Measurements from ENCODE around the gene TRIM33.

DNA sequence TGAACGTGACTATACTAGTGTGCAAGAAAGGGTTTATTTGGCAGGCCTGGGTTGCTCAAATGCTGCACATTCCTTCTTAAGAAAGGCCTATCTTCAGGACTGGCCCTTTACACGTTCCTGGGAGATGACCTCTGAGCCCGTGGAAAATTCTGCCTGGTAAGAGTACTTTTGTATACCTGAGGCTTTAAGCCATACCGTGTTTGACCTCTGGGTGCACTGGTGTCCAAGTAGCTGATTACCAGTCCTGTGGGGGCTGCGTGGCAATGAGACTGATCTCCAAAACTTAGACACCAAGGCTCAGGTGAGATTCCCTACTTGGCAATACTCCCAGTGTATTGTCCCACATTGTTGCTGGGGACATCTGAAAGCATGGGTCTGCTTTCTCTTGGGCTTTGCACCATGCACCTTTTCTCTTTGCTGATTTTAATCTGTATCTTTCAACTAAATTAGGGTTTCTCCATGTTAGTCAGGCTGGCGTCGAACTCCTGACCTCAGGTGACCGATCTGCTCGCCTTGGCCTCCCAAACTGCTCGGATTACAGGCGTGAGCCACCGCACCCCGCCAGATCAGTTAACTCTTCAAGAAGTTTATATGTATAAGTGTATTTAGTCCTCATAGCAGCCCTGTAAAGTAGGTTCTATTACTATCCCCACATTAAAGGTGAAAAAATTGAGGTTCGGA is 44.5 kb downstream of the TRIM33 start:
- no peak for TF ChIP-seq ZNF274 (IDR thresholded peaks at IDR 0.05; ENCODE audit: borderline replicate concordance, extremely low read depth, low read length)
- TF ChIP-seq POLR2A (IDR thresholded peaks at IDR 0.05; ENCODE audit: control extremely low read depth in 1 of 2, low read depth in 2 of 2, low read length in 2 of 2), result no peak
- TF ChIP-seq EP300 (IDR thresholded peaks at IDR 0.05; ENCODE audit: borderline replicate concordance in 1 of 2, low read depth in 2 of 2, low read length in 2 of 2), result no peak
- TF ChIP-seq CHD1 (IDR thresholded peaks at IDR 0.05; ENCODE audit: low read depth, low read length), result no peak
- TF ChIP-seq CBX8 (IDR thresholded peaks at IDR 0.05; ENCODE audit: borderline replicate concordance, low read depth, low read length), result no peak
- TF ChIP-seq, protein P1, sequence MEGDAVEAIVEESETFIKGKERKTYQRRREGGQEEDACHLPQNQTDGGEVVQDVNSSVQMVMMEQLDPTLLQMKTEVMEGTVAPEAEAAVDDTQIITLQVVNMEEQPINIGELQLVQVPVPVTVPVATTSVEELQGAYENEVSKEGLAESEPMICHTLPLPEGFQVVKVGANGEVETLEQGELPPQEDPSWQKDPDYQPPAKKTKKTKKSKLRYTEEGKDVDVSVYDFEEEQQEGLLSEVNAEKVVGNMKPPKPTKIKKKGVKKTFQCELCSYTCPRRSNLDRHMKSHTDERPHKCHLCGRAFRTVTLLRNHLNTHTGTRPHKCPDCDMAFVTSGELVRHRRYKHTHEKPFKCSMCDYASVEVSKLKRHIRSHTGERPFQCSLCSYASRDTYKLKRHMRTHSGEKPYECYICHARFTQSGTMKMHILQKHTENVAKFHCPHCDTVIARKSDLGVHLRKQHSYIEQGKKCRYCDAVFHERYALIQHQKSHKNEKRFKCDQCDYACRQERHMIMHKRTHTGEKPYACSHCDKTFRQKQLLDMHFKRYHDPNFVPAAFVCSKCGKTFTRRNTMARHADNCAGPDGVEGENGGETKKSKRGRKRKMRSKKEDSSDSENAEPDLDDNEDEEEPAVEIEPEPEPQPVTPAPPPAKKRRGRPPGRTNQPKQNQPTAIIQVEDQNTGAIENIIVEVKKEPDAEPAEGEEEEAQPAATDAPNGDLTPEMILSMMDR (IDR thresholded peaks at IDR 0.05; ENCODE audit: control extremely low read depth in 1 of 3, insufficient read depth in 1 of 3, low read depth in 1 of 3, low read length in 3 of 3), result peak in 2 of 3 experiments; percentile 10 to 17; a peak in 2 of 4 replicates
- no peak for TF ChIP-seq SUZ12 (IDR thresholded peaks at IDR 0.05; ENCODE audit: low read length)
- no peak for TF ChIP-seq SP1 (IDR thresholded peaks at IDR 0.05; ENCODE audit: low read depth, low read length)
- TF ChIP-seq TAF7 (optimal IDR thresholded peaks at IDR 0.05; ENCODE audit: borderline replicate concordance, low read depth, low read length), result no peak
- TF ChIP-seq HDAC6 (IDR thresholded peaks at IDR 0.05; ENCODE audit: low read depth, low read length), result no peak
- no peak for TF ChIP-seq MAFK (IDR thresholded peaks at IDR 0.05; ENCODE audit: low read depth, low read length)
